ENCODE results near the gene OR1N2.
"Not testable (repeated sequence)": the region's sequence is repeated elsewhere in the genome, so short reads cannot be mapped to it uniquely, and the experiment has no call there.

Gene OR1N2

GRCh38 chr9:122580360-122580759, 27.4 kb downstream of the OR1N2 start:
- Mint-ChIP-seq H3K36me3 (ENCODE audit: low read depth) (no peaks in the 10 kb centered on the region), H3K27me3 (ENCODE audit: low read depth) (peaks cover 3% of the 10 kb centered on the region), H3K4me3 (no peak overlapping the region), H3K9me3 (peaks cover 4% of the 10 kb centered on the region), H3K4me1 (no peaks in the 10 kb centered on the region), H3K27ac (no peak overlapping the region)
- TF ChIP-seq, protein P1, sequence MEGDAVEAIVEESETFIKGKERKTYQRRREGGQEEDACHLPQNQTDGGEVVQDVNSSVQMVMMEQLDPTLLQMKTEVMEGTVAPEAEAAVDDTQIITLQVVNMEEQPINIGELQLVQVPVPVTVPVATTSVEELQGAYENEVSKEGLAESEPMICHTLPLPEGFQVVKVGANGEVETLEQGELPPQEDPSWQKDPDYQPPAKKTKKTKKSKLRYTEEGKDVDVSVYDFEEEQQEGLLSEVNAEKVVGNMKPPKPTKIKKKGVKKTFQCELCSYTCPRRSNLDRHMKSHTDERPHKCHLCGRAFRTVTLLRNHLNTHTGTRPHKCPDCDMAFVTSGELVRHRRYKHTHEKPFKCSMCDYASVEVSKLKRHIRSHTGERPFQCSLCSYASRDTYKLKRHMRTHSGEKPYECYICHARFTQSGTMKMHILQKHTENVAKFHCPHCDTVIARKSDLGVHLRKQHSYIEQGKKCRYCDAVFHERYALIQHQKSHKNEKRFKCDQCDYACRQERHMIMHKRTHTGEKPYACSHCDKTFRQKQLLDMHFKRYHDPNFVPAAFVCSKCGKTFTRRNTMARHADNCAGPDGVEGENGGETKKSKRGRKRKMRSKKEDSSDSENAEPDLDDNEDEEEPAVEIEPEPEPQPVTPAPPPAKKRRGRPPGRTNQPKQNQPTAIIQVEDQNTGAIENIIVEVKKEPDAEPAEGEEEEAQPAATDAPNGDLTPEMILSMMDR (IDR thresholded peaks at IDR 0.05; ENCODE audit: unreplicated experiment in 3 of 3), result no peak

DNA sequence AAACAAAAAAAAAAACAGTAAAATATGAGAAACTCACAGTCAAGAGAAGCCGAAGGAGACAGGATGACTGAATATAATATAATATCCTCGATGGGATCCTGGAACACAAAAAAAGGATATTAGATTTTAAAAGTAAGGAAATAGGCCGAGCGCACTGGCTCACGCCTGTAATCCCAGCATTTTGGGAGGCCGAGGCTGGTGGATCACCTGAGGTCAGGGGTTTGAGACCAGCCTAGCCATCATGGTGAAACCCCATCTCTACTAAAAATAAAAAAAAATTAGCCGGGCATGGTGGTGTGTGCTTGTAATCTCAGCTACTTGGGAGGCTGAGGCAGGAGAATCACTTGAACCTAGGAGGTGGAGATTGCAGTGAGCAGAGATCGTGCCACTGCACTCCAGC, 30.4 kb downstream of the OR1N2 start, which contains the start of gene OR1L8:
Gene OR1L8, minus strand, starts transcription at position 101 of the 400 bp plus-strand sequence. CDS start 14,907 bp downstream, outside the sequence.
- not testable (repeated sequence) for H3K27ac Mint-ChIP-seq; H3K4me1 Mint-ChIP-seq; H3K36me3 Mint-ChIP-seq (ENCODE audit: low read depth); H3K9me3 Mint-ChIP-seq; H3K4me3 Mint-ChIP-seq; H3K27me3 Mint-ChIP-seq (ENCODE audit: low read depth)

Data from nephron (organoid).